Measurements from ENCODE around the gene OSBPL8.
"Not testable (repeated sequence)": the region's sequence is repeated elsewhere in the genome, so short reads cannot be mapped to it uniquely, and the experiment has no call there.

- not testable (repeated sequence) for TF ChIP-seq EZH2 (IDR thresholded peaks at IDR 0.05); POLR2AphosphoS5 (IDR thresholded peaks at IDR 0.05; ENCODE audit: borderline replicate concordance, low read depth, low read length); FOXP2 (optimal IDR thresholded peaks at IDR 0.05; ENCODE audit: control extremely low read depth, extremely low read length, insufficient read depth)
These were observed 239.8 kb downstream of the OSBPL8 start for GRCh38 chr12:76319595-76320319.

All from SK-N-MC (cell line).